ENCODE data around the gene SCCPDH. TPM values are rescaled to one million over a fixed set of nuclear protein-coding genes. Genes with fewer than 3 reads are reported as not detected.

Gene SCCPDH
- total RNA-seq, 1 donor from 2014 or later = 8.6 TPM

GRCh38 chr1:246790364-246790763 lies 66.2 kb downstream of the SCCPDH start:
- H3K36me3 ChIP-seq = no peaks in the 10 kb centered on the region

GRCh38 chr1:246790833-246791232 lies 66.6 kb downstream of the SCCPDH start:
- TF ChIP-seq, protein P1, sequence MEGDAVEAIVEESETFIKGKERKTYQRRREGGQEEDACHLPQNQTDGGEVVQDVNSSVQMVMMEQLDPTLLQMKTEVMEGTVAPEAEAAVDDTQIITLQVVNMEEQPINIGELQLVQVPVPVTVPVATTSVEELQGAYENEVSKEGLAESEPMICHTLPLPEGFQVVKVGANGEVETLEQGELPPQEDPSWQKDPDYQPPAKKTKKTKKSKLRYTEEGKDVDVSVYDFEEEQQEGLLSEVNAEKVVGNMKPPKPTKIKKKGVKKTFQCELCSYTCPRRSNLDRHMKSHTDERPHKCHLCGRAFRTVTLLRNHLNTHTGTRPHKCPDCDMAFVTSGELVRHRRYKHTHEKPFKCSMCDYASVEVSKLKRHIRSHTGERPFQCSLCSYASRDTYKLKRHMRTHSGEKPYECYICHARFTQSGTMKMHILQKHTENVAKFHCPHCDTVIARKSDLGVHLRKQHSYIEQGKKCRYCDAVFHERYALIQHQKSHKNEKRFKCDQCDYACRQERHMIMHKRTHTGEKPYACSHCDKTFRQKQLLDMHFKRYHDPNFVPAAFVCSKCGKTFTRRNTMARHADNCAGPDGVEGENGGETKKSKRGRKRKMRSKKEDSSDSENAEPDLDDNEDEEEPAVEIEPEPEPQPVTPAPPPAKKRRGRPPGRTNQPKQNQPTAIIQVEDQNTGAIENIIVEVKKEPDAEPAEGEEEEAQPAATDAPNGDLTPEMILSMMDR (IDR thresholded peaks at IDR 0.05) = no peak
- H3K36me3 ChIP-seq = no peaks in the 10 kb centered on the region
- H3K4me1 ChIP-seq = no peaks in the 10 kb centered on the region
- intact Hi-C loops (cut with DNase I) = no loop called here
- H3K4me3 ChIP-seq = no peak overlapping the region
- no peaks in the 10 kb centered on the region for H3K9me3 ChIP-seq
- no peaks in the 10 kb centered on the region for H3K27me3 ChIP-seq
- no peak overlapping the region for H3K27ac ChIP-seq
- no peak for DNase-seq (ENCODE audit: low spot score in 2 of 2)

More at GRCh38 chr1:246790364-246790763, 66.2 kb downstream of the SCCPDH start:
- intact Hi-C loops (cut with DNase I) = no loop called here
- Histone ChIP-seq H3K27ac (no peak overlapping the region), H3K4me3 (no peak overlapping the region), H3K27me3 (no peaks in the 10 kb centered on the region), H3K9me3 (no peaks in the 10 kb centered on the region), H3K4me1 (no peaks in the 10 kb centered on the region)
- TF ChIP-seq, protein P1 (IDR thresholded peaks at IDR 0.05) = no peak
- DNase-seq (ENCODE audit: low spot score in 2 of 2) = no peak

- no peak overlapping the region for H3K27ac ChIP-seq
- H3K36me3 ChIP-seq = no peaks in the 10 kb centered on the region
- TF ChIP-seq, protein P1 (IDR thresholded peaks at IDR 0.05) = no peak
- no peaks in the 10 kb centered on the region for H3K27me3 ChIP-seq
- H3K4me3 ChIP-seq = no peak overlapping the region
- intact Hi-C loops (cut with DNase I) = no loop called here
- DNase-seq (ENCODE audit: low spot score in 2 of 2) = no peak
- no peaks in the 10 kb centered on the region for H3K4me1 ChIP-seq
- H3K9me3 ChIP-seq = no peaks in the 10 kb centered on the region
These were observed 67.2 kb downstream of the SCCPDH start for GRCh38 chr1:246791303-246791918.

DNA sequence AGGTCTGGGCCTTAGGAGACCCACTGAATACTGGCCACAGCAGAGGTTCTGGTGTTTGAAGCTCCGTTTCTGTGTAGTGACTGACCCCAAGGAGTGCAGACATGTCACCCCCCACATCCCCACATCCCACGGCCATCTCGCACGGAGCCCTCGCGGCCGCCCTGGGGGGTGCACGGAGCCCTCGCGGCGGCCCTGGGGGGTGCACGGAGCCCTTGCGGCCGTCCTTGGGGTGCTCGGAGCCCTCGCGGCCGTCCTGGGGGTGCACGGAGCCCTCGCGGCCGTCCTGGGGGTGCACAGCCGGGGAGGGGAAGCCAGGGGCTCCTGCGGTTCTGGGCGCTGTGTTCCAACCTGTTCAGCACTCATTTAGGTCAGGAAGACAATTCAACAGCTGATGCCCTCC lies 68.4 kb downstream of the SCCPDH start:
- intact Hi-C loops (cut with DNase I) = no loop called here
- Histone ChIP-seq H3K9me3 (no peaks in the 10 kb centered on the region), H3K27ac (no peak overlapping the region), H3K4me3 (no peak overlapping the region), H3K4me1 (no peaks in the 10 kb centered on the region), H3K27me3 (no peaks in the 10 kb centered on the region), H3K36me3 (no peaks in the 10 kb centered on the region)
- TF ChIP-seq, protein P1 (IDR thresholded peaks at IDR 0.05) = no peak
- DNase-seq (ENCODE audit: low spot score in 2 of 2) = no peak

DNA sequence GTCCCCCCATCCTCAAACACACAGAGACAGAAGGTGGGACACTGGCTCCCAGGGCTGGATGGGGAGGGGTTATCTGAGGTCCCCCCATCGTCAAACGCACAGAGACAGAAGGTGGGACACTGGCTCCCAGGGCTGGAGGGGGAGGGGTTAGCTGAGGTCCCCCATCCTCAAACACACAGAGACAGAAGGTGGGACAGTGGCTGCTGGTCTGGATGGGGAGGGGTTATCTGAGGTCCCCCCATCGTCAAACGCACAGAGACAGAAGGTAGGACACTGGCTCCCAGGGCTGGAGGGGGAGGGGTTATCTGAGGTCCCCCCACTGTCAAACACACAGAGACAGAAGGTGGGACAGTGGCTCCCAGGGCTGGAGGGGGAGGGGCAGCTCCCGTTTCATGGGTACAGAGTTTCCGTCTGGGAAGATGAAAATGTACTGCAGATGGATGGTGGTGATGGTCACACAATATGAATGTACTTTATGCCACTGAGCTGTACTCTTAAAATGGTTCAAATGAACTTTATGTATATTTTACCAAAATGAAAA lies 69.2 kb downstream of the SCCPDH start:
- intact Hi-C loops (cut with DNase I) = no loop called here
- DNase-seq (ENCODE audit: low spot score in 2 of 2) = no peak
- Histone ChIP-seq H3K4me1 (no peaks in the 10 kb centered on the region), H3K27me3 (no peaks in the 10 kb centered on the region), H3K9me3 (no peaks in the 10 kb centered on the region), H3K27ac (no peak overlapping the region), H3K36me3 (no peaks in the 10 kb centered on the region), H3K4me3 (no peak overlapping the region)
- TF ChIP-seq, protein P1 (IDR thresholded peaks at IDR 0.05) = no peak
